Peyer's patch (tissue), 4 donors: ENCODE measurements around the gene LINGO3. TPM values are rescaled to one million over a fixed set of nuclear protein-coding genes. Genes with fewer than 3 reads are reported as not detected.

ENCODE experiments used
- DNase-seq, 3 donors: peaks; one replicate each; pipeline ENCODE4 v3.0.0-alpha.2; 2017 to 2019
- H3K27ac ChIP-seq, 4 donors: fragments of 200-600 bp; sonication (generic); one replicate each; pipeline ENCODE4 v1.5.1; 2016 to 2019
- H3K27me3 ChIP-seq, 2 donors: fragments of 200-600 bp; sonication (generic); one replicate each; pipeline ENCODE4 v1.5.1; 2019
- H3K36me3 ChIP-seq, 3 donors: fragments of 200-600 bp; sonication (generic); one replicate each; pipeline ENCODE4 v1.5.1; 2016 to 2019
- H3K4me1 ChIP-seq, 4 donors: fragments of 200-600 bp; sonication (generic); one replicate each; pipeline ENCODE4 v1.5.1; 2016 to 2019
- H3K4me3 ChIP-seq, 4 donors: fragments of 200-600 bp; sonication (generic); 1 replicate in 3 of 4; 2 replicates in 1 of 4; pipeline ENCODE4 v1.5.1; 2016 to 2019; ENCODE audit warnings: mild to moderate bottlenecking in 1 of 4
- H3K9me3 ChIP-seq, 4 donors: fragments of 200-600 bp; sonication (generic); one replicate each; pipeline ENCODE4 v1.5.1; 2016 to 2019; ENCODE audit warnings: mild to moderate bottlenecking in 1 of 4
- CTCF ChIP-seq, 6 experiments: fragments of 450-650 bp in 4 of 6; fragments of 200-600 bp in 2 of 6; sonication (generic) in 1 of 6; IDR thresholded peaks; one replicate each; pipeline ENCODE4 v1.5.1; 2017 to 2019; ENCODE audit warnings: antibody characterized with exemption in 6 of 6, mild to moderate bottlenecking in 3 of 6, moderate library complexity in 1 of 6
- POLR2A ChIP-seq, 2 donors: fragments of 450-650 bp; IDR thresholded peaks; one replicate each; pipeline ENCODE4 v1.5.1; 2017; ENCODE audit warnings: antibody characterized with exemption in 2 of 2, mild to moderate bottlenecking in 2 of 2, moderate library complexity in 2 of 2
- total RNA-seq, 4 donors: library from RNA; depleted of rRNA; stranded (reverse); fragments of >200 nt; gene quantifications; one replicate each; pipeline ENCODE4 v1.1.0, GENCODE V29; 2016

The LINGO3 gene
- total RNA-seq, 4 donors from 2014 or later: 0.54 to 5.0 TPM; not detected in 2

GRCh38 chr19:2317756-2318155 is 9.8 kb upstream of the LINGO3 start:
- TF ChIP-seq CTCF (IDR thresholded peaks at IDR 0.05) (no peak), POLR2A (IDR thresholded peaks at IDR 0.05) (no peak)
- DNase-seq: no peak
- Histone ChIP-seq H3K36me3 (peaks cover 0 to 18% (median 0%) of the 10 kb centered on the region in 3 donors), H3K27ac (peak overlapping the region in 2 of 4 donors; percentile 2 to 70), H3K9me3 (peaks cover 0 to 3% (median 0%) of the 10 kb centered on the region in 4 donors), H3K27me3 (peaks cover 0 to 4% of the 10 kb centered on the region in 2 donors), H3K4me3 (no peak overlapping the region), H3K4me1 (peaks cover 0 to 8% (median 3%) of the 10 kb centered on the region in 4 donors)

GRCh38 chr19:2317300-2317699 is 9.3 kb upstream of the LINGO3 start:
- TF ChIP-seq CTCF (IDR thresholded peaks at IDR 0.05) (no peak), POLR2A (IDR thresholded peaks at IDR 0.05) (no peak)
- Histone ChIP-seq H3K36me3 (peaks cover 0 to 14% (median 0%) of the 10 kb centered on the region in 3 donors), H3K9me3 (peaks cover 0 to 3% (median 0%) of the 10 kb centered on the region in 4 donors), H3K27me3 (peaks cover 0 to 8% of the 10 kb centered on the region in 2 donors), H3K4me3 (no peak overlapping the region), H3K4me1 (peaks cover 0 to 8% (median 3%) of the 10 kb centered on the region in 4 donors), H3K27ac (peak overlapping the region in 1 of 4 donors; percentile 70)
- no peak for DNase-seq

GRCh38 chr19:2315818-2316353 is 7.9 kb upstream of the LINGO3 start:
- Histone ChIP-seq H3K27ac (peak overlapping the region in 1 of 4 donors; percentile 58), H3K9me3 (peaks cover 0 to 3% (median 0%) of the 10 kb centered on the region in 4 donors), H3K4me1 (peaks cover 0 to 8% (median 3%) of the 10 kb centered on the region in 4 donors), H3K4me3 (no peak overlapping the region), H3K27me3 (peaks cover 0 to 12% of the 10 kb centered on the region in 2 donors), H3K36me3 (no peaks in the 10 kb centered on the region)
- TF ChIP-seq CTCF (IDR thresholded peaks at IDR 0.05) (peak; percentile 23 to 72 (median 50)), POLR2A (IDR thresholded peaks at IDR 0.05) (no peak)
- DNase-seq: peak; percentile 64 to 80 (median 69)

- Histone ChIP-seq H3K36me3 (no peaks in the 10 kb centered on the region), H3K4me3 (no peak overlapping the region), H3K27me3 (peaks cover 0 to 12% of the 10 kb centered on the region in 2 donors), H3K27ac (peak overlapping the region in 1 of 4 donors; percentile 58), H3K9me3 (peaks cover 0 to 3% (median 0%) of the 10 kb centered on the region in 4 donors), H3K4me1 (peaks cover 0 to 8% (median 3%) of the 10 kb centered on the region in 4 donors)
- no peak for DNase-seq
- TF ChIP-seq POLR2A (IDR thresholded peaks at IDR 0.05): no peak
Observed at GRCh38 chr19:2315121-2315817, 7.3 kb upstream of the LINGO3 start.

- peaks cover 0 to 17% of the 10 kb centered on the region in 2 donors for H3K27me3 ChIP-seq
- TF ChIP-seq POLR2A (IDR thresholded peaks at IDR 0.05): no peak
- no peak for TF ChIP-seq CTCF (IDR thresholded peaks at IDR 0.05)
Observed at GRCh38 chr19:2312820-2313501, 5.0 kb upstream of the LINGO3 start.

More at GRCh38 chr19:2312820-2313501, 5.0 kb upstream of the LINGO3 start:
- Histone ChIP-seq H3K36me3 (no peaks in the 10 kb centered on the region), H3K9me3 (peaks cover 0 to 3% (median 0%) of the 10 kb centered on the region in 4 donors), H3K4me1 (peaks cover 0 to 7% (median 0%) of the 10 kb centered on the region in 4 donors), H3K4me3 (no peak overlapping the region), H3K27ac (no peak overlapping the region)
- DNase-seq: no peak
